Heart left ventricle (tissue), 16 donors: ENCODE data around the gene GSAP. TPM values are rescaled to one million over a fixed set of nuclear protein-coding genes. Genes with fewer than 3 reads are reported as not detected.

ENCODE experiments used
- ATAC-seq, 4 donors: fragments of 200-7000 bp; cut with Tn5 transposase; one replicate each; pipeline ENCODE4 v1.9.1; 2020 to 2022; ENCODE audit warnings: moderate library complexity in 4 of 4, mild to moderate bottlenecking in 3 of 4, moderate number of reproducible peaks in 1 of 4
- DNase-seq, 5 donors: peaks; one replicate each; pipeline ENCODE4 v3.0.0-alpha.2; 2020
- H3K27ac ChIP-seq, 12 donors: fragments of 200-600 bp; sonication (generic) in 4 of 12; one replicate each; pipeline versions ENCODE4 v1.5.0 to v1.8.0; 2016 to 2022; ENCODE audit warnings: mild to moderate bottlenecking in 2 of 12
- H3K27me3 ChIP-seq, 9 donors: fragments of 200-600 bp; sonication (generic) in 2 of 9; one replicate each; pipeline versions ENCODE4 v1.5.1 to v1.8.0; 2016 to 2022; ENCODE audit warnings: mild to moderate bottlenecking in 3 of 9
- H3K36me3 ChIP-seq, 9 donors: fragments of 200-600 bp; sonication (generic) in 2 of 9; one replicate each; pipeline versions ENCODE4 v1.5.0 to v1.8.0; 2018 to 2022; ENCODE audit warnings: mild to moderate bottlenecking in 2 of 9
- H3K4me1 ChIP-seq, 12 donors: fragments of 200-600 bp; sonication (generic) in 4 of 12; one replicate each; pipeline versions ENCODE4 v1.5.0 to v1.8.0; 2016 to 2022; ENCODE audit warnings: mild to moderate bottlenecking in 3 of 12
- H3K4me3 ChIP-seq, 12 donors: fragments of 200-600 bp; sonication (generic) in 4 of 12; one replicate each; pipeline versions ENCODE4 v1.5.0 to v1.8.0; 2017 to 2022; ENCODE audit warnings: mild to moderate bottlenecking in 9 of 12, moderate library complexity in 4 of 12
- H3K9me3 ChIP-seq, 12 donors: fragments of 200-600 bp; sonication (generic) in 4 of 12; one replicate each; pipeline versions ENCODE4 v1.5.0 to v1.8.0; 2016 to 2022; ENCODE audit warnings: mild to moderate bottlenecking in 1 of 12
- POLR2A ChIP-seq, 2 donors: fragments of 450-650 bp; IDR thresholded peaks; one replicate each; pipeline ENCODE4 v1.6.1; 2017; ENCODE audit warnings: antibody characterized with exemption in 2 of 2, mild to moderate bottlenecking in 2 of 2, moderate library complexity in 2 of 2
- WGBS, 4 donors: extraction: QIAGEN DNeasy Blood & Tissue Kit in 2 of 4; methylation state at CpG; one replicate each; pipeline versions ENCODE4 v1.1.5 to v1.1.7; 2013 to 2018; 5-methylcytosine and 5-hydroxymethylcytosine counted together
- intact Hi-C, 10 donors: fragments of 100-400 bp; cut with DNase I; formaldehyde crosslinking; loops; one replicate each; pipeline versions ENCODE4 v1.11.1 to v1.14.2; 2022
- polyA plus RNA-seq, 2 donors: library from polyadenylated mRNA; stranded (reverse); fragments of 200-250 nt; gene quantifications; one replicate each; pipeline ENCODE4 v1.2.3, GENCODE V29; 2013
- total RNA-seq, 9 donors: library from RNA; depleted of rRNA in 2 of 9; stranded (reverse); fragments of >200 nt in 2 of 9; fragmentation: NEBNext Ultra II Directional in 3 of 9; extraction: Animal tissue kit (Norgen Biotek cat#: 25700) in 3 of 9; gene quantifications; one replicate each; pipeline versions ENCODE4 v1.1.0 to v1.2.4, GENCODE V29; 2016 to 2023
- TF ChIP-seq, protein P1 (sequence below), 12 donors: fragments of 200-600 bp; sonication (generic) in 4 of 12; IDR thresholded peaks; one replicate each; pipeline versions ENCODE4 v1.5.0 to v1.8.0; 2018 to 2022; ENCODE audit warnings: antibody characterized with exemption in 12 of 12, mild to moderate bottlenecking in 5 of 12
- donor health status: ischemic (EF 13 %, LVEDD 7.1; RV severe dilation, severe dysfunction).
- donor health status: healthy with polysubstance abuse.
- donor health status: DM: no; HTN: yes; CAD: no.
- donor health status: DM: no; HTN: no; CAD: no.
- donor health status: ischemic (EF 25% LVEDD 6.9; RV normal size, moderate dysfunction).
- donor health status: ischemic (EF 25% LVEDD 5.7; RV mildly dilated, moderate dysfunction).
- donor health status: healthy.
- donor health status: DM: yes; HTN: yes; CAD: no.
- donor health status: ischemic (EF 35%, LVEDD 5.7; RV mildly dilated, moderate dysfunction).
- donor health status: nonischemic (EF 11% LVEDD 7.7; RV severe dilation, severe dysfunction).
- donor health status: DM: yes; HTN: yes; CAD: no.
- donor health status: PGD.
- donor health status: ischemic (EF 29% LVEDD 5.4; RV normal size, mild dysfunction).
- donor health status: nonischemic (EF 23%, LVEDD 6.1; RV moderate dilation, normal function).

GSAP gene
- total and polyA plus RNA-seq, 11 donors: 1.7 to 24.9 (median 6.5) TPM

DNA sequence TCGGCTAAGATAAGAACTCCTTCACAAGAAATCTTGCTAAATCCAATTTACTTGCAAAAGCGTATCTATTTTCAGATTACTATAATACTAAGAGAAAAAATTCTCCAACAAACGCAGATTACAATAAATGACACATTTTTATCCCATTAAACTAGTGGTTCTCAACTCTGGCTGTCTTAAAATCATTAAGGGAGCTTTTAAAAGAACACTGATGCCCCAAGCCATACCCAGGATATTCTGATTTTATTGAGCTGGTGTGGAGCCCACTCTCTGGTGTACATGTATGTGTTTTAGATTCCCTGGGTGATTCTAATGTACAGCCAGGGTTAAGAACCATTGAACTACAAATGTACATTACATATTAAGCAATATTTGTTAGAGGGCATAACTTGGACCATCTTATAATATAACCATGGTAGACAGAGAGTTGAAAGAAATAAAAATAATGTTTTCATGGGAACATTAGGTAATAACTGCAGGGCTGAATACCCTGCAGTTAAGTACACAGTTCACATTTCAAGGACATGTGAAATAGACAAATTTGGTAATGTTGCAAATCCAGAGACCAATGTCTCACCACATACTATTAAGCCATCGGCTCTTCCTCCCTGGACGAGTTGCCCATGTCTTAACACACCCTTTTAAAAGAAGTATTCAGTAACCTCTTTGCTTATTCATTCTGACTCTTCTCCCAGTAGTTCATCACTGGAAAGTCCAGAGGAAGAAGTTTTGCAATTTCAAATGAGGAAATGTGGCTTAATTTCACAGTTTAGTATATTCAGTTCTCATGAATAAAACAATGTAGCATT lies 6.2 kb downstream of the GSAP start:
- DNase-seq: no peak
- no peaks in the 10 kb centered on the region for H3K9me3 ChIP-seq
- no peak overlapping the region for H3K4me3 ChIP-seq
- ATAC-seq: peak in 3 of 4 donors; percentile 41 to 87 (median 59)
- WGBS, 4 donors: 85 to 93% (median 88%) methylated on average over 5 of the region's 5 CpGs
- TF ChIP-seq POLR2A (IDR thresholded peaks at IDR 0.05): no peak
- TF ChIP-seq, protein P1, sequence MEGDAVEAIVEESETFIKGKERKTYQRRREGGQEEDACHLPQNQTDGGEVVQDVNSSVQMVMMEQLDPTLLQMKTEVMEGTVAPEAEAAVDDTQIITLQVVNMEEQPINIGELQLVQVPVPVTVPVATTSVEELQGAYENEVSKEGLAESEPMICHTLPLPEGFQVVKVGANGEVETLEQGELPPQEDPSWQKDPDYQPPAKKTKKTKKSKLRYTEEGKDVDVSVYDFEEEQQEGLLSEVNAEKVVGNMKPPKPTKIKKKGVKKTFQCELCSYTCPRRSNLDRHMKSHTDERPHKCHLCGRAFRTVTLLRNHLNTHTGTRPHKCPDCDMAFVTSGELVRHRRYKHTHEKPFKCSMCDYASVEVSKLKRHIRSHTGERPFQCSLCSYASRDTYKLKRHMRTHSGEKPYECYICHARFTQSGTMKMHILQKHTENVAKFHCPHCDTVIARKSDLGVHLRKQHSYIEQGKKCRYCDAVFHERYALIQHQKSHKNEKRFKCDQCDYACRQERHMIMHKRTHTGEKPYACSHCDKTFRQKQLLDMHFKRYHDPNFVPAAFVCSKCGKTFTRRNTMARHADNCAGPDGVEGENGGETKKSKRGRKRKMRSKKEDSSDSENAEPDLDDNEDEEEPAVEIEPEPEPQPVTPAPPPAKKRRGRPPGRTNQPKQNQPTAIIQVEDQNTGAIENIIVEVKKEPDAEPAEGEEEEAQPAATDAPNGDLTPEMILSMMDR (IDR thresholded peaks at IDR 0.05): no peak
- peaks cover 0 to 77% (median 0%) of the 10 kb centered on the region in 12 donors for H3K4me1 ChIP-seq
- no peaks in the 10 kb centered on the region for H3K27me3 ChIP-seq
- peak overlapping the region in 1 of 12 donors; percentile 85 for H3K27ac ChIP-seq
- H3K36me3 ChIP-seq: no peaks in the 10 kb centered on the region
- intact Hi-C loops: loop anchor here in 3 of 10 donors (10.0 kb wide), 2 partner anchors 55 to 125 kb away; partner anchors contain the start of gene PTPN12 (in 2 of the 3)

DNA sequence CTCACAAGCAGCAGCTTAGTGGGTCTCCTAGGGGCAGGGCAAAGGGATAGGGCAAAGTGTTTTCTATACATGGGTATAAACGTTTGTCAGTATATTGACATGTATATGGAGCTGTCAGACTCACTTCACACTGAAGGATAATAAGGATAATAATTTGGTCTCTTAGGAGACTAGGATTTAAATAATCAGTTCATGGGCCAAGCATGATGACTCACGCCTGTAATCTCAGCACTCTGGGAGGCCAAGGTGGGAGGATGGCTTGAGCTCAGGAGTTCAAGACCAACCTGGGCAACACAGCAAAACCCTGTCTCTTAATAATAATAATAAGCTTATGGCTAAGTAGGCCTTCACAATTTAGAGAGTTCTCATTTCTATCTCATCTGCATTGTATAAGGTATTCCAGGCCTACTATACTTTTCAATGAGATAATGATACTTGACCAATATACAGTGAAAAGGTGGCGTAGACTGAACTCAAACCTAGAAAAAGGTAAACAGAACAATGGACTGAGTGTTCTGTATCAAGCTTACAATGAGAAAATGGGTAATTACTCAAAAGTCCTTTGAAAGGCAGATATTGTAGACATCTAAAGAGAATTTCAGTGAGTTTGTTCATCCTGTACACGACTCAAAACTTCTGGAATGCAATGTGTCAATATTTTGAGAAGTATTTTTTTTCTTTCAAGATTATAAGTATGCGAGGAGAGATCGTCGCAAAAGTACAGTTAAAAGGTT lies 7.0 kb downstream of the GSAP start:
- no peak for ATAC-seq
- H3K4me3 ChIP-seq: no peak overlapping the region
- intact Hi-C loops: no loop called here

DNA sequence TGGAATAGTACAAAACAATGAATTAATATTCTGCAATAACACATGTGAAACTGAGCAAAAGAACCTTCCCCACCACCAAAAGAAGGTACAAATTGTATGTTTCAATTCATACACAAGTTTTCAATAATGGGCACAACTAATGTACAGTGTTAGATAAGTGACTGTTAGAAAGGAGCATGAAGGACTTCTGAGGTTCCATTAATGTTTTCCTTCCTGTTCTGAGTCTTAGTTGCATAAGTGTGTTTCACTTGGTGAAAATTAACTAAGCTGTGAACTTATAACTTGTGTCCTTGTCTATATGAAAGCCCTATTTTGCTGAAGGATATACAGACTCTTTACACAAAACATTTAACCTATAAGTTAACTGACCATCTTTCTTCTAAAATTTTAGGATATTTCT lies 8.2 kb downstream of the GSAP start:
- Histone ChIP-seq H3K27me3 (no peaks in the 10 kb centered on the region), H3K27ac (peak overlapping the region in 1 of 12 donors; percentile 85), H3K36me3 (no peaks in the 10 kb centered on the region), H3K4me3 (no peak overlapping the region), H3K4me1 (peaks cover 0 to 64% (median 0%) of the 10 kb centered on the region in 12 donors), H3K9me3 (no peaks in the 10 kb centered on the region)
- intact Hi-C loops: no loop called here
- DNase-seq: no peak
- no peak for ATAC-seq
- no peak for TF ChIP-seq POLR2A (IDR thresholded peaks at IDR 0.05)
- TF ChIP-seq, protein P1 (IDR thresholded peaks at IDR 0.05): no peak

More for the DNA sequence above, 7.0 kb downstream of the GSAP start:
- H3K36me3 ChIP-seq: no peaks in the 10 kb centered on the region
- 79 to 80% (median 79%) methylated on average over 7 of the region's 7 CpGs for whole genome bisulfite sequencing, 4 donors
- H3K27me3 ChIP-seq: no peaks in the 10 kb centered on the region
- H3K4me1 ChIP-seq: peaks cover 0 to 73% (median 0%) of the 10 kb centered on the region in 12 donors
- no peak for TF ChIP-seq POLR2A (IDR thresholded peaks at IDR 0.05)
- TF ChIP-seq, protein P1 (IDR thresholded peaks at IDR 0.05): no peak
- no peak for DNase-seq
- peak overlapping the region in 1 of 12 donors; percentile 85 for H3K27ac ChIP-seq
- no peaks in the 10 kb centered on the region for H3K9me3 ChIP-seq

DNA sequence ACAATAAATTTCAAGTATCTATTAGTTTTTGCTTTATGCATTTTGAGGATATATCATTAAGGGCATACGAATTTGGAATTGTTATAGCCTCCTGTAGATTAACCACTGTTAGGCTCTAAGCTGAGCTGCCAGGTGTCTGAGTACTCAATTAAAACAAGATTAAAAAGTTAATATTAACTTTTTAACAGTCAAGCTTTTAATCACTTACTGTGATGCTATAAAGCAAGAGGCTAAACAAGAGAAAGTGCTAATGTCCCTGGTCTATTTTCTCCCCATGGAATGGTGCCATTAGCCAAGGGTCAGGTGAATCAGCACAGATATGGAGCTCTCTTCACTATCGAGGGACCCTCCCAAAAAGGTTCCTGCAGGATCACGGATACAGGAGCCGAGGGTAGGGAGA lies 9.7 kb downstream of the GSAP start:
- no peak for DNase-seq
- peak in 1 of 4 donors; percentile 7 for ATAC-seq
- intact Hi-C loops: no loop called here
- Histone ChIP-seq H3K27me3 (no peaks in the 10 kb centered on the region), H3K4me1 (peaks cover 0 to 54% (median 0%) of the 10 kb centered on the region in 12 donors), H3K9me3 (no peaks in the 10 kb centered on the region), H3K36me3 (no peaks in the 10 kb centered on the region), H3K27ac (no peak overlapping the region), H3K4me3 (no peak overlapping the region)
- 59 to 88% (median 70%) methylated on average over 4 of the region's 4 CpGs for WGBS, 4 donors
- TF ChIP-seq POLR2A (IDR thresholded peaks at IDR 0.05): no peak
- TF ChIP-seq, protein P1 (IDR thresholded peaks at IDR 0.05): no peak
